ENCODE data around the gene KIF1B.

KIF1B gene

GRCh38 chr1:10185759-10186158 is 24.6 kb upstream of the KIF1B start:
- no peak for DNase-seq (ENCODE audit: low read depth)
- H3K4me3 ChIP-seq (ENCODE audit: low read depth, low read length) = no peak overlapping the region
- in situ Hi-C loops (cut with HindIII; ENCODE audit: low sequenced_read_pairs) = no loop called here
- TF ChIP-seq CTCF (IDR thresholded peaks at IDR 0.05; ENCODE audit: low read depth, low read length, missing control alignments) = no peak

GRCh38 chr1:10186331-10187025 is 23.9 kb upstream of the KIF1B start:
- DNase-seq (ENCODE audit: low read depth) = no peak
- no peak for TF ChIP-seq CTCF (IDR thresholded peaks at IDR 0.05; ENCODE audit: low read depth, low read length, missing control alignments)
- in situ Hi-C loops (cut with HindIII; ENCODE audit: low sequenced_read_pairs) = no loop called here
- H3K4me3 ChIP-seq (ENCODE audit: low read depth, low read length) = no peak overlapping the region

GRCh38 chr1:10187026-10187334 is 23.4 kb upstream of the KIF1B start:
- H3K4me3 ChIP-seq (ENCODE audit: low read depth, low read length) = no peak overlapping the region
- TF ChIP-seq CTCF (IDR thresholded peaks at IDR 0.05; ENCODE audit: low read depth, low read length, missing control alignments) = no peak
- in situ Hi-C loops (cut with HindIII; ENCODE audit: low sequenced_read_pairs) = no loop called here
- no peak for DNase-seq (ENCODE audit: low read depth)

- in situ Hi-C loops (cut with HindIII; ENCODE audit: low sequenced_read_pairs) = no loop called here
- TF ChIP-seq CTCF (IDR thresholded peaks at IDR 0.05; ENCODE audit: low read depth, low read length, missing control alignments) = no peak
- DNase-seq (ENCODE audit: low read depth) = no peak
- H3K4me3 ChIP-seq (ENCODE audit: low read depth, low read length) = no peak overlapping the region
Measured at GRCh38 chr1:10188133-10188650, 22.2 kb upstream of the KIF1B start.

- TF ChIP-seq CTCF (IDR thresholded peaks at IDR 0.05; ENCODE audit: low read depth, low read length, missing control alignments) = no peak
- H3K4me3 ChIP-seq (ENCODE audit: low read depth, low read length) = no peak overlapping the region
- no peak for DNase-seq (ENCODE audit: low read depth)
- in situ Hi-C loops (cut with HindIII; ENCODE audit: low sequenced_read_pairs) = no loop called here
Measured at GRCh38 chr1:10189659-10190058, 20.7 kb upstream of the KIF1B start.

GRCh38 chr1:10192263-10192662 is 18.1 kb upstream of the KIF1B start:
- H3K4me3 ChIP-seq (ENCODE audit: low read depth, low read length) = no peak overlapping the region
- in situ Hi-C loops (cut with HindIII; ENCODE audit: low sequenced_read_pairs) = no loop called here

More at GRCh38 chr1:10192263-10192662, 18.1 kb upstream of the KIF1B start:
- DNase-seq (ENCODE audit: low read depth) = no peak
- no peak for TF ChIP-seq CTCF (IDR thresholded peaks at IDR 0.05; ENCODE audit: low read depth, low read length, missing control alignments)

All from astrocyte of the cerebellum (primary cell).